ENCODE measurements around the gene CNIH3.

Gene CNIH3

GRCh38 chr1:224673141-224673540 lies 57.0 kb downstream of the CNIH3 start:
- H3K4me3 ChIP-seq (ENCODE audit: control insufficient read depth, low read depth, low read length), result no peak overlapping the region
- no peak for TF ChIP-seq CTCF (conservative IDR thresholded peaks at IDR 0.05; ENCODE audit: control insufficient read depth, insufficient read depth, low read depth, low read length)
- DNase-seq (ENCODE audit: low read depth), result no peak

- no peak overlapping the region for H3K4me3 ChIP-seq (ENCODE audit: control insufficient read depth, low read depth, low read length)
- no peak for DNase-seq (ENCODE audit: low read depth)
- no peak for TF ChIP-seq CTCF (conservative IDR thresholded peaks at IDR 0.05; ENCODE audit: control insufficient read depth, insufficient read depth, low read depth, low read length)
Measured at GRCh38 chr1:224675590-224675989, 59.5 kb downstream of the CNIH3 start.

- DNase-seq (ENCODE audit: low read depth), result no peak
- TF ChIP-seq CTCF (conservative IDR thresholded peaks at IDR 0.05; ENCODE audit: control insufficient read depth, insufficient read depth, low read depth, low read length), result no peak
- H3K4me3 ChIP-seq (ENCODE audit: control insufficient read depth, low read depth, low read length), result no peak overlapping the region
Measured at GRCh38 chr1:224676551-224676950, 60.4 kb downstream of the CNIH3 start.

- no peak for TF ChIP-seq CTCF (conservative IDR thresholded peaks at IDR 0.05; ENCODE audit: control insufficient read depth, insufficient read depth, low read depth, low read length)
- DNase-seq (ENCODE audit: low read depth), result no peak
- H3K4me3 ChIP-seq (ENCODE audit: control insufficient read depth, low read depth, low read length), result no peak overlapping the region
Measured at GRCh38 chr1:224678168-224678567, 62.1 kb downstream of the CNIH3 start.

GRCh38 chr1:224679606-224680005 lies 63.5 kb downstream of the CNIH3 start:
- TF ChIP-seq CTCF (conservative IDR thresholded peaks at IDR 0.05; ENCODE audit: control insufficient read depth, insufficient read depth, low read depth, low read length), result no peak
- H3K4me3 ChIP-seq (ENCODE audit: control insufficient read depth, low read depth, low read length), result no peak overlapping the region
- DNase-seq (ENCODE audit: low read depth), result no peak

GRCh38 chr1:224681816-224682215 lies 65.7 kb downstream of the CNIH3 start:
- no peak for TF ChIP-seq CTCF (conservative IDR thresholded peaks at IDR 0.05; ENCODE audit: control insufficient read depth, insufficient read depth, low read depth, low read length)
- no peak for DNase-seq (ENCODE audit: low read depth)
- no peak overlapping the region for H3K4me3 ChIP-seq (ENCODE audit: control insufficient read depth, low read depth, low read length)

GRCh38 chr1:224683936-224684335 lies 67.8 kb downstream of the CNIH3 start:
- H3K4me3 ChIP-seq (ENCODE audit: control insufficient read depth, low read depth, low read length), result no peak overlapping the region
- no peak for TF ChIP-seq CTCF (conservative IDR thresholded peaks at IDR 0.05; ENCODE audit: control insufficient read depth, insufficient read depth, low read depth, low read length)
- DNase-seq (ENCODE audit: low read depth), result no peak
